HepG2 (cell line): Measurements from ENCODE around the gene ING5. TPM values are rescaled to one million over a fixed set of nuclear protein-coding genes. Genes with fewer than 3 reads are reported as not detected.

Experiments
- ATAD3A ChIP-seq: sonication (generic); formaldehyde crosslinking; IDR thresholded peaks from 2 replicates; pipeline ENCODE4 v1.4.0; 2020; ENCODE audit warnings: missing genetic modification reagents
- FLYWCH1 ChIP-seq: sonication (generic); formaldehyde crosslinking; IDR thresholded peaks from 2 replicates; pipeline ENCODE4 v1.8.1; 2023; ENCODE audit warnings: mild to moderate bottlenecking, missing genetic modification reagents
- GATAD1 ChIP-seq: IDR thresholded peaks from 2 replicates; pipeline ENCODE4 v1.6.1; 2016; ENCODE audit warnings: missing genetic modification reagents, missing compliant biosample characterization
- ISL2 ChIP-seq: sonication (generic); formaldehyde crosslinking; IDR thresholded peaks from 2 replicates; pipeline ENCODE4 v1.5.0; 2020; ENCODE audit warnings: missing genetic modification reagents
- LRRFIP1 ChIP-seq: sonication (generic); formaldehyde crosslinking; conservative IDR thresholded peaks from 2 replicates; pipeline ENCODE4 v1.4.0; 2020; ENCODE audit warnings: missing genetic modification reagents
- NFYB ChIP-seq: sonication (generic); formaldehyde crosslinking; IDR thresholded peaks from 2 replicates; pipeline ENCODE4 v1.4.0; 2020; ENCODE audit warnings: missing genetic modification reagents
- PHB2 ChIP-seq: fragments of 450-650 bp; IDR thresholded peaks from 2 replicates; pipeline ENCODE4 v1.6.1; 2018; ENCODE audit not compliant: partially characterized antibody
- REST ChIP-seq, 2 experiments: IDR thresholded peaks; 2 replicates each; pipeline ENCODE4 v1.6.1; 2011 to 2012; ENCODE audit warnings: low read length in 2 of 2, borderline replicate concordance in 1 of 2, low read depth in 1 of 2, mild to moderate bottlenecking in 1 of 2, moderate library complexity in 1 of 2
- TMF1 ChIP-seq: sonication (generic); formaldehyde crosslinking; IDR thresholded peaks from 2 replicates; pipeline ENCODE4 v1.8.1; 2022; ENCODE audit warnings: low read depth, missing genetic modification reagents
- ZBTB37 ChIP-seq: sonication (generic); formaldehyde crosslinking; IDR thresholded peaks from 2 replicates; pipeline ENCODE4 v1.4.0; 2020; ENCODE audit warnings: mild to moderate bottlenecking, missing genetic modification reagents
- ZBTB7A ChIP-seq: sonication (generic); formaldehyde crosslinking; IDR thresholded peaks from 2 replicates; pipeline ENCODE4 v1.8.0; 2022; ENCODE audit warnings: mild to moderate bottlenecking, missing genetic modification reagents
- ZBTB7B ChIP-seq: sonication (generic); formaldehyde crosslinking; IDR thresholded peaks from 2 replicates; pipeline ENCODE4 v1.4.0; 2020; ENCODE audit warnings: missing genetic modification reagents
- ZFP41 ChIP-seq: sonication (generic); formaldehyde crosslinking; IDR thresholded peaks from 2 replicates; pipeline ENCODE4 v1.4.0; 2020; ENCODE audit warnings: mild to moderate bottlenecking, missing genetic modification reagents, borderline replicate concordance
- ZNF317 ChIP-seq: sonication (generic); formaldehyde crosslinking; IDR thresholded peaks from 2 replicates; pipeline ENCODE4 v1.5.0; 2020; ENCODE audit warnings: mild to moderate bottlenecking, missing genetic modification reagents
- ZNF616 ChIP-seq: sonication (generic); formaldehyde crosslinking; IDR thresholded peaks from 2 replicates; pipeline ENCODE4 v1.5.0; 2020; ENCODE audit warnings: low read depth, mild to moderate bottlenecking, missing genetic modification reagents
- ZNF639 ChIP-seq: conservative IDR thresholded peaks from 2 replicates; pipeline ENCODE4 v1.6.1; 2018; ENCODE audit warnings: missing genetic modification reagents
- ZXDC ChIP-seq: sonication (generic); formaldehyde crosslinking; IDR thresholded peaks from 2 replicates; pipeline ENCODE4 v1.5.0; 2020; ENCODE audit warnings: mild to moderate bottlenecking, missing genetic modification reagents
- polyA plus RNA-seq, 8 experiments: library from polyadenylated mRNA; depleted of rRNA in 3 of 8; stranded (reverse) in 7 of 8; unstranded in 1 of 8; fragments of >200 nt; fragmentation: Illumina TruSeq in 4 of 8; extraction: Trizol in 4 of 8; gene quantifications; 2 replicates each; pipeline versions ENCODE4 v1.2.1 to v1.2.3, GENCODE V29; 2011 to 2016; ENCODE audit warnings: low read depth in 4 of 8, missing spikeins in 1 of 8, mixed read lengths in 1 of 8; ENCODE audit not compliant: insufficient read depth in 1 of 8
- total RNA-seq, 5 experiments: library from RNA; depleted of rRNA; stranded (reverse); fragments of >200 nt; fragmentation: Illumina TruSeq; extraction: Trizol; gene quantifications; 2 replicates each; pipeline ENCODE4 v1.2.3, GENCODE V29; 2016; ENCODE audit warnings: low read depth in 1 of 5

Gene ING5
- total and polyA plus RNA-seq, 2 of the 13 experiments (the other 11 are each of a cell fraction or from before 2014, with no cell fraction given), result 61.9 to 71.9 TPM

GRCh38 chr2:241770185-241770935 lies 68.5 kb downstream of the ING5 start (continued):
- peak; percentile 97 for TF ChIP-seq ZBTB7A (CRISPR knock-in tag)
- TF ChIP-seq ISL2 (CRISPR knock-in tag), result peak; percentile 78
- TF ChIP-seq ZNF616 (CRISPR knock-in tag), result peak; percentile 73; the same call in 1 of the 2 replicates
- peak; percentile 69; the same call in 1 of the 2 replicates for TF ChIP-seq ZBTB37 (CRISPR knock-in tag)
- TF ChIP-seq ATAD3A (CRISPR knock-in tag), result peak; percentile 25; the same call in 1 of the 2 replicates
- TF ChIP-seq ZBTB7B (CRISPR knock-in tag), result peak; percentile 97
- peak; percentile 82 for TF ChIP-seq GATAD1 (CRISPR knock-in tag)
- 0 out of 2 replicates have a peak, but pooled peaks have one; percentile 17 for TF ChIP-seq NFYB (CRISPR knock-in tag)
- TF ChIP-seq TMF1 (CRISPR knock-in tag), result peak; percentile 42; the same call in 1 of the 2 replicates
- TF ChIP-seq REST (IDR thresholded peaks at IDR 0.05; ENCODE audit: borderline replicate concordance in 1 of 2, low read depth in 1 of 2, low read length in 2 of 2), result peak in 1 of 2 experiments; percentile 55; a peak in 1 of 4 replicates
- peak; percentile 63 for TF ChIP-seq ZXDC (CRISPR knock-in tag)
- no peak for TF ChIP-seq PHB2
- no peak; the same call in 1 of the 2 replicates for TF ChIP-seq LRRFIP1
- peak; percentile 58; the same call in 1 of the 2 replicates for TF ChIP-seq ZFP41 (CRISPR knock-in tag)
- TF ChIP-seq ZNF317, result peak; percentile 85
- 0 out of 2 replicates have a peak, but pooled peaks have one; percentile 48 for TF ChIP-seq FLYWCH1 (CRISPR knock-in tag)
- peak; percentile 48; the same call in 1 of the 2 replicates for TF ChIP-seq ZNF639 (CRISPR knock-in tag)
